H9 (cell line): ENCODE measurements around the gene NT5C1B. TPM values are rescaled to one million over a fixed set of nuclear protein-coding genes. Genes with fewer than 3 reads are reported as not detected.

Source experiments
- DNase-seq: peaks from one replicate; pipeline ENCODE4 v3.0.0-alpha.2; 2017
- H2AFZ ChIP-seq: one replicate; pipeline ENCODE4 v1.6.1; 2013; ENCODE audit warnings: mild to moderate bottlenecking, low read length, control low read depth, moderate library complexity
- H2AK5ac ChIP-seq: 2 replicates; pipeline ENCODE4 v1.6.1; 2013; ENCODE audit warnings: low read length, control low read depth, mixed read lengths; ENCODE audit not compliant: insufficient read length
- H2BK120ac ChIP-seq: one replicate; pipeline ENCODE4 v1.6.1; 2013; ENCODE audit warnings: low read depth, mild to moderate bottlenecking, low read length, control low read depth, inconsistent platforms; ENCODE audit not compliant: poor library complexity, severe bottlenecking
- H2BK12ac ChIP-seq: 2 replicates; pipeline ENCODE4 v1.6.1; 2013; ENCODE audit warnings: low read length, control low read depth, mixed read lengths, low read depth; ENCODE audit not compliant: insufficient read length
- H2BK15ac ChIP-seq: 2 replicates; pipeline ENCODE4 v1.6.1; 2013; ENCODE audit warnings: low read depth, low read length, control low read depth
- H2BK20ac ChIP-seq: one replicate; pipeline ENCODE4 v1.6.1; 2013; ENCODE audit warnings: low read depth, mild to moderate bottlenecking, low read length, control low read depth, inconsistent platforms; ENCODE audit not compliant: poor library complexity, severe bottlenecking
- H2BK5ac ChIP-seq: 2 replicates; pipeline ENCODE4 v1.6.1; 2013; ENCODE audit warnings: low read length, control low read depth, mixed read lengths; ENCODE audit not compliant: insufficient read length
- H3K14ac ChIP-seq: 2 replicates; pipeline ENCODE4 v1.6.1; 2013; ENCODE audit warnings: low read length, control low read depth; ENCODE audit not compliant: insufficient read depth
- H3K18ac ChIP-seq: 2 replicates; pipeline ENCODE4 v1.6.1; 2013; ENCODE audit warnings: low read depth, mild to moderate bottlenecking, mixed read lengths, low read length, control low read depth; ENCODE audit not compliant: insufficient read length
- H3K23ac ChIP-seq: 2 replicates; pipeline ENCODE4 v1.6.1; 2013; ENCODE audit warnings: low read length, control low read depth, mixed read lengths, low read depth; ENCODE audit not compliant: insufficient read length
- H3K23me2 ChIP-seq: 2 replicates; pipeline ENCODE4 v1.6.1; 2013; ENCODE audit warnings: low read depth, mild to moderate bottlenecking, mixed read lengths, low read length, control low read depth; ENCODE audit not compliant: insufficient read length, poor library complexity, severe bottlenecking
- H3K27ac ChIP-seq: 2 replicates; pipeline ENCODE4 v1.5.1; 2013; ENCODE audit warnings: low read length, control low read depth, mixed read lengths, low read depth; ENCODE audit not compliant: insufficient read length
- H3K27me3 ChIP-seq: 2 replicates; pipeline ENCODE4 v1.6.1; 2013; ENCODE audit warnings: low read length, control low read depth, inconsistent platforms; ENCODE audit not compliant: insufficient read depth
- H3K4ac ChIP-seq: 2 replicates; pipeline ENCODE4 v1.6.1; 2013; ENCODE audit warnings: low read depth, mild to moderate bottlenecking, control low read depth, inconsistent platforms, low read length, moderate library complexity
- H3K4me1 ChIP-seq: 2 replicates; pipeline ENCODE4 v1.6.1; 2013; ENCODE audit warnings: low read length, control low read depth, inconsistent platforms; ENCODE audit not compliant: insufficient read depth
- H3K4me2 ChIP-seq: 2 replicates; pipeline ENCODE4 v1.6.1; 2013; ENCODE audit warnings: low read length, control low read depth, mixed read lengths; ENCODE audit not compliant: insufficient read length, insufficient read depth
- H3K56ac ChIP-seq: 2 replicates; pipeline ENCODE4 v1.6.1; 2013; ENCODE audit warnings: low read depth, mild to moderate bottlenecking, mixed read lengths, low read length, control low read depth; ENCODE audit not compliant: insufficient read length
- H3K79me1 ChIP-seq: 2 replicates; pipeline ENCODE4 v1.6.1; 2013; ENCODE audit warnings: low read depth, mild to moderate bottlenecking, moderate library complexity, low read length, control low read depth, inconsistent platforms; ENCODE audit not compliant: insufficient read depth, poor library complexity, severe bottlenecking
- H3K79me2 ChIP-seq: 2 replicates; pipeline ENCODE4 v1.6.1; 2013; ENCODE audit warnings: low read length, control low read depth, inconsistent platforms; ENCODE audit not compliant: insufficient read depth
- H3K9ac ChIP-seq: 2 replicates; pipeline ENCODE4 v1.6.1; 2013; ENCODE audit warnings: low read length, control low read depth, mixed read lengths; ENCODE audit not compliant: insufficient read length; ENCODE audit errors: extremely low read depth
- H3K9me3 ChIP-seq: one replicate; pipeline ENCODE4 v1.6.1; 2013; ENCODE audit warnings: low read depth, low read length, inconsistent platforms; ENCODE audit not compliant: control insufficient read depth
- H3T11ph ChIP-seq: one replicate; pipeline ENCODE4 v1.6.1; 2013; ENCODE audit warnings: mild to moderate bottlenecking, low read length, control low read depth, inconsistent platforms
- H4K20me1 ChIP-seq: one replicate; pipeline ENCODE4 v1.6.1; 2013; ENCODE audit not compliant: control insufficient read depth, insufficient read length, insufficient read depth
- H4K5ac ChIP-seq: 2 replicates; pipeline ENCODE4 v1.6.1; 2013; ENCODE audit warnings: low read depth, mild to moderate bottlenecking, mixed read lengths, low read length, control low read depth; ENCODE audit not compliant: insufficient read length
- H4K8ac ChIP-seq: replicated peaks from 2 replicates; pipeline ENCODE4 v1.6.1; 2013; ENCODE audit warnings: low read length, control low read depth, mixed read lengths, low read depth; ENCODE audit not compliant: insufficient read length
- H4K91ac ChIP-seq: 2 replicates; pipeline ENCODE4 v1.6.1; 2013; ENCODE audit warnings: low read depth, mild to moderate bottlenecking, moderate library complexity, mixed read lengths, low read length, control low read depth; ENCODE audit not compliant: insufficient read length
- H3K27ac Mint-ChIP-seq, 3 experiments: 2 replicates in 2 of 3; 3 replicates in 1 of 3; pipeline ENCODE4 v1.8.0; 2020 to 2021; ENCODE audit warnings: mixed read lengths in 3 of 3, mild to moderate bottlenecking in 1 of 3, moderate library complexity in 1 of 3
- H3K27me3 Mint-ChIP-seq: 2 replicates; pipeline ENCODE4 v1.8.0; 2021; ENCODE audit warnings: low read depth, mild to moderate bottlenecking, moderate library complexity, mixed read lengths
- H3K36me3 Mint-ChIP-seq, 3 experiments: 2 replicates in 2 of 3; 3 replicates in 1 of 3; pipeline ENCODE4 v1.8.0; 2020 to 2021; ENCODE audit warnings: low read depth in 3 of 3, mixed read lengths in 3 of 3; ENCODE audit not compliant: insufficient read depth in 1 of 3
- H3K4me1 Mint-ChIP-seq, 2 experiments: 2 replicates each; pipeline ENCODE4 v1.8.0; 2020; ENCODE audit warnings: mixed read lengths in 2 of 2
- H3K4me3 Mint-ChIP-seq, 2 experiments: 2 replicates in 1 of 2; 3 replicates in 1 of 2; pipeline ENCODE4 v1.8.0; 2020 to 2021; ENCODE audit warnings: mild to moderate bottlenecking in 2 of 2, mixed read lengths in 2 of 2, moderate library complexity in 1 of 2
- H3K9me3 Mint-ChIP-seq, 2 experiments: 2 replicates in 1 of 2; 3 replicates in 1 of 2; pipeline ENCODE4 v1.8.0; 2020; ENCODE audit warnings: mild to moderate bottlenecking in 2 of 2, mixed read lengths in 2 of 2, moderate library complexity in 1 of 2
- CTCF ChIP-seq: fragments of 200-600 bp; sonication (generic); conservative IDR thresholded peaks from 3 replicates; pipeline ENCODE4 v1.8.0; 2021; ENCODE audit warnings: antibody characterized with exemption, mild to moderate bottlenecking
- WGBS: extraction: QIAGEN DNeasy Blood & Tissue Kit; methylation state at CpG from one replicate; pipeline ENCODE4 v1.1.7; 2013; ENCODE audit warnings: missing lambda C conversion rate, low lambda C conversion rate, mixed read lengths; ENCODE audit not compliant: insufficient read length; ENCODE audit errors: extremely low coverage; 5-methylcytosine and 5-hydroxymethylcytosine counted together
- total RNA-seq: library from RNA; stranded (reverse); gene quantifications from 2 replicates; pipeline ENCODE4 v1.2.1, GENCODE V29; 2021

The NT5C1B gene
- total RNA-seq, 1 experiment from 2014 or later: not detected

- no peaks in the 10 kb centered on the region for H3K9me3 Mint-ChIP-seq
- H3K27me3 Mint-ChIP-seq: no peaks in the 10 kb centered on the region
- Histone ChIP-seq H3K18ac (no peak overlapping the region), H3K9ac (no peak overlapping the region), H3K4ac (no peak overlapping the region), H3K4me1 (no peaks in the 10 kb centered on the region), H3K9me3 (no peaks in the 10 kb centered on the region), H4K91ac (no peak overlapping the region), H3K23ac (no peak overlapping the region), H3K27me3 (no peaks in the 10 kb centered on the region), H2BK12ac (no peak overlapping the region), H3T11ph (no peak overlapping the region), H3K4me2 (no peak overlapping the region), H3K14ac (no peak overlapping the region), H3K56ac (no peak overlapping the region), H2AK5ac (no peak overlapping the region), H4K8ac (no peak overlapping the region), H3K23me2 (no peaks in the 10 kb centered on the region), H4K5ac (no peak overlapping the region), H2BK20ac (no peak overlapping the region), H3K27ac (no peak overlapping the region), H4K20me1 (no peaks in the 10 kb centered on the region), H3K79me1 (no peaks in the 10 kb centered on the region), H2BK120ac (no peak overlapping the region), H2BK15ac (no peak overlapping the region), H2AFZ (no peak overlapping the region), H2BK5ac (no peak overlapping the region), H3K79me2 (no peaks in the 10 kb centered on the region)
- H3K4me3 Mint-ChIP-seq: no peak overlapping the region
- no peaks in the 10 kb centered on the region for H3K4me1 Mint-ChIP-seq
- no CpG with 5 or more reads among the region's 2 CpGs for WGBS
- H3K36me3 Mint-ChIP-seq: no peaks in the 10 kb centered on the region; a peak in 1 of 7 replicates
- TF ChIP-seq CTCF: no peak
- no peak for DNase-seq
- no peak overlapping the region for H3K27ac Mint-ChIP-seq
Measured at GRCh38 chr2:18619091-18619490, 29.7 kb upstream of the NT5C1B start.
